GM21360 (cell line): ENCODE measurements around the gene CENPW.

Experiments
- ATAC-seq: cut with Tn5 transposase; IDR thresholded peaks from one replicate; pipeline ENCODE4 v1.9.1; 2021; ENCODE audit warnings: mild to moderate bottlenecking, moderate library complexity; ENCODE audit not compliant: unreplicated experiment

Gene CENPW

DNA sequence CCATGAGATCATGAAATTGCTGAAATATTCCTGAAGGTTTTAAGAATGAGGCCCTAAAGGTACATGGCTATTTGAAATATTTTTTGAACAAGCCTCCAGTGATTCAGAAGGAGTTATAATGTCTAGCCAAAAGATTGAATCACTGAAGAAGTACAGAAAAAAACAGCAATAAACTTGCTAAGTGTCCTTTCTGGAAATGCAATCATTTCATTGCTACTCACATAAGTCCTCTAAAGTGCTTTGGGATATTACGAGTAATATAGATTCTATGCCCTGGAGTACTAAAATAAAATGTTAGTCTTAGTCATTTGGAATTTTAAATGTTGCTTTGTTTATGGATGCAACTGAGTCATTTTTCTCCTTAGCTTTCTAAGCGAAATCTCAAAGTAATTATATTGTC lies 32.7 kb downstream of the CENPW start:
- no peak for ATAC-seq

- ATAC-seq, result no peak
Measured at GRCh38 chr6:126373344-126373743, 33.4 kb downstream of the CENPW start.

DNA sequence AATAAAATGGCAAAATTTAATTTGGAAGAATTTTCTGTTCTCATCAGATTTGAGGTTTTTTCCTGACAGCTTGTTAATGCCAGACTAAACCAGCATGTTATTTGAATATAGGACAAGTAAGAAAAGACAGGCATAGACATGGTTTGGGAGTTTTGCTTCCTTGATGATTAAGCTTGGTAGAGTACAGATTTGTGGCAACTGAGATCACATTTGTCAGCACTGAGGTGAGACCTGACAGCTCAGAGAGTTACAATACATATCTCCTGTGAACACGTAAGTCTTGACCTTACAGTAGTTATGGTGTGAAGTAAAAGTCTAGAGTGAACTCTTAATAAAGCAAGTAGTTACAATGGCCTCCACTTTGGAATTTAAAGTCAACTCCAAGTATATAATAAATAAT lies 34.5 kb downstream of the CENPW start:
- ATAC-seq, result no peak

GRCh38 chr6:126376682-126377081 lies 36.8 kb downstream of the CENPW start:
- ATAC-seq, result no peak

DNA sequence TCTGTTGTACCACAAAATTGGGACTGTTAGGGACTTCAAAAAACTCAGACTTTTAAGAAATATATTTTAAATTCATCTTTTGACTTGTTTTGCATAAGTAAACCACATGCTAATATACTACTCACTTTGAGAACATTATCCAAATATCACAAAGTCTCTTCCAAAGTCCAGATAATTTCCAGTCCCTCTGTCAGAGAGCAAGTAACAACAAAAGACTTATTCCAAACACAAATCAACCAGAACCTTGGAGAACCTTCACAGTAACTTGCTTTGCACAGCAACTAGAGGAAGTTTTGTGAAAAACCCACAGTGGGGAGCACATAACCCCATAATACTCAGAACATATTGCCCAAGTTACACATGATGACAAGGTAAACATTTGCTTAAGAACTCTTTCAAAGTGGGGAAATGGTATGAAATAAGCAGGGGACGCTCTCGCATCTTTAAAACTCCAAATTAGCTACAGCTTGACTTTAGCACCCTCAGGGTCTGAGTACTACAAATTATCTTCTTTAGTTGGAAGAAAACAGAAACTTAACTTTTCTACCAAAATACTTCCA lies 37.8 kb downstream of the CENPW start:
- no peak for ATAC-seq

DNA sequence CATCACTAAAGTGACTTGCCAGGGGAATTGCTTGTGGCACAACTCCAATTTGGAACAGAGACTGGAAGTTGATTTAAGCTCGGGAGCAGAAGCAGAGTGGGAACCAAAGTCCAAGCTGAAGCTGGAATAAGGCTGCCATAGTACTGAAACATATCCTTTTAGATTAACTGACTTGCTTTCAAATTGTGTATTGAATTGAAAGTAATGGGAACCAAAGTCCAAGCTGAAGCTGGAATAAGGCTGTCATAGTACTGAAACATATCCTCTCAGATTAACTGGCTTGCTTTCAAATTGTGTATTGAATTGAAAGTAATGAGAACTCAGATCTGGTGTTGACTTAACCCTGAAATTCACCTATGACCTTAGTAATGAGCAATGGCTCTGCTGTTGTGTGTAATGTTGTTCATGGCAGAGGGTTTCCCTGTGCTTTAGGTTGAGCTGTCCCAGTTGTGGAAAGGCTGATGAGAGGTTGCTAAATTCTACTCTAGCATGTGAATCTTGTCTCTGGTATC lies 40.2 kb downstream of the CENPW start:
- no peak for ATAC-seq

GRCh38 chr6:126381498-126381897 lies 41.6 kb downstream of the CENPW start:
- ATAC-seq, result no peak

GRCh38 chr6:126383203-126383602 lies 43.3 kb downstream of the CENPW start:
- no peak for ATAC-seq

DNA sequence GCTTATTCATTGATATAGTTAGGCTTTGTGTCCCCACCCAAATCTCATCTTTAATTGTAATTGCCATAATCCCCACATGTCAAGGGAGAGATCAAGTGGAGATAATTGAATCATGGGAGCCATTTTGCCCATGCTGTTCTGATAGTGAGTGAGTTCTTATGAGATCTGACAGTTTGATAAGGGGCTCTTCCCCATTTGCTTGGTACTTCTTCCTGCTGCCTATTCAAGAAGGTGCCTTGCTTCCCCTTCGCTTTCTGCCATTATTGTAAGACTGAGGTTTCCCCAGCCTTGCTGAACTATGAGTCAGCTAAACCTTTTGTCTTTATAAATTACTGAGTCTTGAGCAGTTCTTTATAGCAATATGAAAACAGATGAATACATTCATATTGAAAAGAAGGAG lies 45.6 kb downstream of the CENPW start:
- ATAC-seq, result no peak

GRCh38 chr6:126388104-126388598 lies 48.2 kb downstream of the CENPW start:
- no peak for ATAC-seq

DNA sequence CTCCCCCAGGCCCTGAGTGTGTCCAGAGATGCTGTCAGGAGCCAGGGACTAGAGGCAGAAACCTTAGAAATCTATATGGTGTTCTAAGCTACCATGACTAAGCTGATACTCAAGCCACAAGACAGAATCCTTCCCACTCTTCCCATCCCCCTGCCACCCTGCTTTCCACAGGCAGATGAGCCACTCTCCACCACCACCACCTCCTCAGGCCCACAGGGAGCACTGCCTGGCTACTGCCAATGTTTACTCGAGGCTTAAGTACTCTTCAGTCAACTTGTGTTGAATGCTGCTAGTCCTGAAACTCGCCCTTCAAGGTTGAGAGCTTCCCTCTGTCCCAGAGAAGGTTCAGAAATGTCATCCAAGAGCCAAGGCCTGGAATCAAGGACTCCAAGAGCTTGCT lies 56.2 kb downstream of the CENPW start:
- ATAC-seq, result no peak
